Testis (tissue), 2 donors: Measurements from ENCODE around the gene PXDN.

Experiments
- CTCF ChIP-seq, 3 experiments: fragments of 450-650 bp in 2 of 3; fragments of 200-600 bp in 1 of 3; sonication (generic) in 1 of 3; IDR thresholded peaks; one replicate each; pipeline ENCODE4 v1.5.1; 2016 to 2019; ENCODE audit warnings: antibody characterized with exemption in 3 of 3, mild to moderate bottlenecking in 2 of 3, moderate library complexity in 1 of 3
- POLR2A ChIP-seq: fragments of 450-650 bp; IDR thresholded peaks from one replicate; pipeline ENCODE4 v1.6.1; 2017; ENCODE audit warnings: antibody characterized with exemption, mild to moderate bottlenecking, moderate library complexity

GRCh38 chr2:1758171-1758570, 13.9 kb upstream of the PXDN start:
- TF ChIP-seq POLR2A (no peak), CTCF (IDR thresholded peaks at IDR 0.05) (no peak)
